OCI-LY1 (cell line): ENCODE measurements around the gene VGLL1.

Source experiments
- EZH2 ChIP-seq: fragments of 200-600 bp; sonication (generic), shearing (Covaris generic); IDR thresholded peaks from 2 replicates; pipeline ENCODE4 v1.8.0; 2017; ENCODE audit warnings: borderline replicate concordance, mixed run types, mild to moderate bottlenecking, antibody characterized with exemption, low read length, moderate library complexity, mixed read lengths
- TF ChIP-seq, protein P1 (sequence below): fragments of 200-600 bp; sonication (generic), shearing (Covaris generic); IDR thresholded peaks from 2 replicates; pipeline ENCODE4 v1.5.1; 2017; ENCODE audit warnings: mild to moderate bottlenecking, antibody characterized with exemption, low read length, moderate library complexity, mixed read lengths

DNA sequence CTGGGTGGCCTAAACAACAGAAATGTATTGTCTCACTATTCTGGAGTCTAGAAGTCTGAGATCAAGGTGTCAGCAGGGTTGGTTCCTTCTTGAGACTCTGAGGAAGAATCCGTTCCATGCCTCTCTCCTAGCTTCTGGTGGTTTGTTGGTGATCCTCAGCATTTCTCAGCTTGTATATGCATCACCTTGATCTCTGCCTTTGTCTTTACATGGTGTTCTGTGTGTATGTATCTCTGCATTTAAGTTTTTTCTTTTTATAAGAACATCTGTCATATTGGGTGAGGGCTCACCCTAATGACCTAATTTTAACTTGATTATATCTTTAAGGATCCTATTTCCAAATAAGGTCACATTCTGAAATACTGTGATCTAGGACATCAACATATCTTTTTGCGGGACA, 65.3 kb downstream of the VGLL1 start:
- TF ChIP-seq EZH2, result no peak
- TF ChIP-seq, protein P1, sequence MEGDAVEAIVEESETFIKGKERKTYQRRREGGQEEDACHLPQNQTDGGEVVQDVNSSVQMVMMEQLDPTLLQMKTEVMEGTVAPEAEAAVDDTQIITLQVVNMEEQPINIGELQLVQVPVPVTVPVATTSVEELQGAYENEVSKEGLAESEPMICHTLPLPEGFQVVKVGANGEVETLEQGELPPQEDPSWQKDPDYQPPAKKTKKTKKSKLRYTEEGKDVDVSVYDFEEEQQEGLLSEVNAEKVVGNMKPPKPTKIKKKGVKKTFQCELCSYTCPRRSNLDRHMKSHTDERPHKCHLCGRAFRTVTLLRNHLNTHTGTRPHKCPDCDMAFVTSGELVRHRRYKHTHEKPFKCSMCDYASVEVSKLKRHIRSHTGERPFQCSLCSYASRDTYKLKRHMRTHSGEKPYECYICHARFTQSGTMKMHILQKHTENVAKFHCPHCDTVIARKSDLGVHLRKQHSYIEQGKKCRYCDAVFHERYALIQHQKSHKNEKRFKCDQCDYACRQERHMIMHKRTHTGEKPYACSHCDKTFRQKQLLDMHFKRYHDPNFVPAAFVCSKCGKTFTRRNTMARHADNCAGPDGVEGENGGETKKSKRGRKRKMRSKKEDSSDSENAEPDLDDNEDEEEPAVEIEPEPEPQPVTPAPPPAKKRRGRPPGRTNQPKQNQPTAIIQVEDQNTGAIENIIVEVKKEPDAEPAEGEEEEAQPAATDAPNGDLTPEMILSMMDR, result no peak
